Non-pigmented ciliary epithelial cell (primary cell): ENCODE results near the gene PTH2R.
"Not testable (repeated sequence)": the region's sequence is repeated elsewhere in the genome, so short reads cannot be mapped to it uniquely, and the experiment has no call there.

ENCODE experiments used
- DNase-seq: peaks from one replicate; pipeline ENCODE4 v3.0.0-alpha.2; 2010; ENCODE audit warnings: low read depth

The PTH2R gene

DNA sequence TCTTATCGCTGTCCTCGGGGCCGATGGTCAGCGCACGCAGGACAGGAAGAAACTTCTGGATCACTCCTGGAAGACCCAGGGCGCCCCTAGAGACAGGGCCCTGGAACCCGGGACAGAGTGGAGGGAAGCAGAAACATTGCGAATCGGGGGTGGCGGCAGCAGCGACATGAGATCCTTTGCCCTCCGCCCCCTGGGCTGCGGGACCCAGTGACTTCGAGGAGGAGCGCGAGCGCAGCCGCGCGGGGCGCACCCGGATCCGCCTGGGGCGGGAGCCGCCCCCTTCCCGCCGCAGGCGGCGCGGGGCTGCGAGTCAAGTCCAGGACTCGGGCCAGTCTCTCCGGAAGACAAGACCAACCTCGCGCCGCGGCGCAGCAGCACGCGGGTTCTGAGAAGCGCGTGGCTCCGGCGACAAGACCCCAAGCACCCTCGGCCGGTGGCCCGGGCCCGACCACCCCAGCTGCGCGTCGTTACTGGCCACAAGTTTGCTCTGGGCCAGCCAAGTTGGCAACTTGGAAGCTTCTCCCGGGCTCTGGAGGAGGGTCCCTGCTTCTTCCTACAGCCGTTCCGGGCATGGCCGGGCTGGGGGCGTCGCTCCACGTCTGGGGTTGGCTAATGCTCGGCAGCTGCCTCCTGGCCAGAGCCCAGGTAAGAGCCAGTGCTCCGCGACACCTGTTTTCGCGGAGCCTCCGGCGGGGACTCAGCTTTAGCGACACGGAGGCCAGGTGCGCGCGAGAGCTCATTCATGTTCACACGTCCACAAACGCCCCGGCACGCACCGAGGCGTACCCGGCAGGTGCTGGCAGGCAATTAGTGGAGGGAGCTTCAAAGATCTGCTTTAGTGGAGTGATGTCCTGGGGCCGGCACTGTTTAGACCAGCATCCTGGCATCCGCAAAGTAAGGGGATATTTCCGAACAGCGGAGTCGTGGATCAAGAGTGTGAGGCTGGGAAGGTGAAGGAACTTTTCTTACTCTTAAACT lies at the start of gene PTH2R:
PTH2R (plus strand) TSS at position 319 of the 978 bp plus-strand sequence; CDS start at position 571, 252 bp downstream.
- DNase-seq: no peak

DNA sequence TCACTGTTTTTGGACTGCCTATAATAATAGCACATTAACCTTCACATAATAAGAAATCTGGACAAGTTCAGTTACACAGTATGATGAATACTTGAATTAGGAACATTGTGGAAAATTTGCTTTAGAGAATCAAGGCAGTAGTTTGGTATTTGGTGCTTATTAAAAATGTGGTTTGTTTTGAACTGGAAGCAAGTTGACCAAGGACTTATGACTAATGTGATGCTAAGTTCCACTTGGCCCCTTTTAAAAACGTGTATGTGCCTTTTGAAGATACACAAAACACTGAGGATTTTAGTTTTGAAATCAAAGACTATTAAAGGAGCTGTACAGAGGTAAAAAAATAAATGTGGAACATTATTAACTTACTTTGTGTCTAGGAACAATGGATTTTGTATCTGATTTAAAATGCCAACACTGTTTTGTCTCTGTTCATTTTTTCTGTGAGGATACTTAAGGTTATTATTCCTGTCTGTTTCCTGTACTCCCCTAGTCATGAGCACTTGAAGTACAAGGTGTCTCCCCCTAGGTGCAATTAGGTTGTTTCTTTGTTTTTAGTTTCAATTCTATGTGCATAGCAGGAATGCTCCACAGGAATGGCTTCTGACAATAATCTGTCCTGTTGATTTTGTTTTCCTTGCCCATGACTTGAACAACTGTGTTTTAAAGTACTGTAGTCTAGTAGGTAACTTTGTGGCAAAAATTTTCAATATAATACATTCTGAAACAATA lies 49.6 kb upstream of the PTH2R start:
- no peak for DNase-seq

GRCh38 chr2:208358758-208359631 lies 47.6 kb upstream of the PTH2R start:
- DNase-seq: no peak

DNA sequence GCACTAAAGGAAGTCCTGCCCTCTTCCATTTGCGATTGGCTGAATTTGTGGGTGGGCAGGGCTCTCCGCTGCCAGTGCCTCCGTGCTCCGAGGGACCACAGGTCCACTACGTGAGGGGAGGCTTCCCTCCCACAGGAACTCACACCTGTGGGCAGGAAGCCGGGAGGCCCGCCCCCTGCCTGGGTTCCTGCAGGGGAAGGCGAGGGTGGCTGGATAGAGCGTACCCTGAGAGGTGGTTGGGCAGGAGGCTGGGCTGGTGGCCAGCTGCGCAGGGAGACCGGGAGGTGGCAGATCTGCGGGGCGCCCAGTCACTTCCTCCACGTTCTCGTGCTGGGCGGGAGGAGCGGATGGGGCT lies 47.0 kb upstream of the PTH2R start:
- DNase-seq: no peak

GRCh38 chr2:208360259-208361076 lies 46.1 kb upstream of the PTH2R start:
- DNase-seq: no peak

- DNase-seq: no peak
Measured at GRCh38 chr2:208361077-208361441, 45.5 kb upstream of the PTH2R start.

- DNase-seq: peak; percentile 48
Measured at GRCh38 chr2:208363485-208363884, 43.1 kb upstream of the PTH2R start.

DNA sequence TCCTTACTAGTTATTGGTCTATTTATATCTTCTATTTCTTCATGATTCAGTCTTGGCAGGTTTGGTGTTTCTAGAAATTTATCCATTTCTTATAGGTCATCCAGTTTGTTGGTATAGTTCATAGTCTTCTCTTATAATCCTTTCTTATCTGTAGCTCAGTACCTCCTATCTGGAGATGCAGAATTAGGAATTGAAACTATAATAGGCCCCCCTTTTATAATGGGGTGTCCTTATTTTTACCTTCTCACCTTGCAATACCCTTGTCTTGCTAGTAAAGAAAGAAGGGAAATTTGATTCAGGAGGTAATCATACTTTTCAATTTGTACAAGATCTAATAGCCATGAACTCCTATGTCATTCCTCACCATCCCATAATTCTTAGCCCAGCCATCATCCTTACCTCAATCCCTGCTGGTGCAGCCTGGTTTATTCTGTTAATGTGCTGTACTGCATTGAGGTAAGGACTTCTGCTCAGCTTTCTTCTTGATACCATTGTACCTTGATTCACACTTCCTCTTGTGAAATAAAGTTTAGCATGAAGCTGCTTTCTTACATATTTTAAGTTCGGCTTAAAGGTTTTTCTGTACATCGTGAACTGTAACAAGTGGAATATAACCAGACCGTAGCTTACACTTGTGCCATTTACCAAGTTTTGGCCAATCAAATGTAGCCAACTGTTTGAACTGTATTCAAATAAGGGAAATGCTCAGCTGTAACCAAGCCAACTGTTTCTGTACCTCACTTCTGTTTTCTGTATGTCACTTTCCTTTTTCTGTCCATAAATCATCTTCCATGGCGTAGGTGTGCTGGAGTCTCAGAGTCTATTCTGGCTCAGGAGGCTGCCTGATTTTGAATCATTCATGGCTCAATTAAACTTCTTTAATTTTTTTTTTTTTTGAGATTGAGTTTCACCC lies 40.1 kb upstream of the PTH2R start:
- no peak for DNase-seq

DNA sequence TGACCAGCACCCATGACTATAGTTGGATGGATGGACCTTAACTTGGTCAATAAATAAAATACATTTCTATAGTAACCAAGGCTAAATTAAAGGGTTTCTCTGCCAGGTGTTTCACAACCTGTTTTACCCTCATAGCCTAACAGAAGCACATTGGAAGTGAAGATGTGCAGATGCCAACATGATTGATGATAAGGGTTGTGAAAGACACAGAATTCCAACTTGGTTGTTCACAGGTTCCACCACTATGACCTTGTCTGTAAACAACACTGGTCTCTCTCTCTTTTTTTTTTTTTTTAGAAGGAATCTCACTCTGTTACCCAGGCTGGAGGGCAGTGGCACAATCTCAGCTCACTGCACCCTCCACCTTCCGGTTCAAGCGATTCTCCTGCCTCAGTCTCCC lies 37.5 kb upstream of the PTH2R start:
- DNase-seq: no peak

DNA sequence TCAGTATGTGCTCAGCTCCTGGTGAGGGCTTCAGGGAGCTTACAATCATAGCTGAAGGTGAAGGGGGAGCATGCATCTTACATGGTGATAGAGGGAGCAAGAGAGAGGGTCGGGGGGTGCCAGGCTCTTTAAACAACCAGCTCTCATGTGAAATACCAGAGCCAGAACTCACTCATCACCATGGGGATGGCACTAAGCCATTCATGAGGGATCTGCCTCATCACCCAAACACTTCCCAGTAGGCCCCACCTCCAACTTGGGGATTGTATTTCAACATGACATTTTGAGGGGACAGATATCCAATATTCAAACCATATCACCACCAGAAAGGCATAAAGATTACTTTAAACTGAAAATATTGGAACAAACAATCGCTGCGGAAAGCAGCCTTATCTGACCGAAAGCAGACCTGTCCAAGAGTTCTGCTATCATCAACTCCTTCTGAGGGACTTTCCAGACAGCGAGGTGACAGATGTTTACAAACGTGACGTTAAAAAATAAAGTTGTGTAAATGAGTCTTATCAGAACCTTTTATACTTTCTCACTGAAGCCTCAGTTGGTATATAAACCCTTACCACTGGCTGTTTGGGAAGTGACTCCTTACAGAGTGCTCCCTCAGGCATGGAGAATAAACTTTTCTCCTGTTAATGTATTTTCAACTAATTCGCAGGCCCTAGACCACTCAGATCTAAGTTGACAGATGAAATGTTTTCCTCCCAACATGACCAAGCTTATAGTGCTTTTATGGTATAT lies 35.5 kb upstream of the PTH2R start:
- no peak for DNase-seq

DNA sequence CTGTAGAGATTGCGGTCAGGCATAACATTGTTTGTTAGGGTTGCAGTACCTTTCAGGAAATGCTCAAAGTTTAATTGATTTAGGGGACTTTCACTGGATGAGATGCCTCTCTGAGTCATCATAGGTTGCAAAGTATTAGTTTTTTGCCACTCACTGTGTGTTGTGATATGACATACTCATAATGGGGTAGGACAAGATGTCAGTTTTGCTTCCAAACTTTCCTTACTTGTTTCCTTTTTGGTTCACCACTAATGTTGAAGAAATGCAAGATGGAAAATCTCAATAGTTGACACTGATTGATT lies 35.0 kb upstream of the PTH2R start:
- DNase-seq: no peak

DNA sequence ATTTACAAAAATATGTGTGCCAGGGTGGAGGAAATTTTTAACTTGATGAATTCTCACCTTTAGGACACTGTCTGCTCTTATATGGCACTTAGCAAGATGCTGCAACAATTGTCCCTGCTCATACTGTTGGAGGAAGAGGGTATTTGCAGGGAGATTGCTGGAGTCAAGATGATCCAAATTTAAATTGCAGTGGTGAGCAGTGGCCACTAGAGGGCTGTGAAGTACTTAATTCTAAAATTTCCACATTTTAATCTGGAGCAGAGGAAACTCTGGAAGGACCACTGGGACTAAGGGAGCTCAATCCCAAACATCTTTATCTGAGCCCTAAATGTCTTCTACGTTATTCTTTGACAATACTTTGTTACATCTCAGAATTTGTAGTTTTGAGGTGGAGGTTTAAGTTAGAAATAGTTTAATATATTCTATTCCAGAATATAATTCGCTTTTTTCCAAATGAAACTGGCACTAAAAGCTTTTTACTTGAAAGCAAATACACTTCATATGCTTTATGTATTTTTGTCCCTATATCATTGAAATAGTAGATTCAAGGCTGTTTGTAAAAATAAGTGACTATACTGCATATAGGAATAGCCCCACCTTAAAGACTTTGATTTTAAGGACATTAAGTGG lies 33.0 kb upstream of the PTH2R start:
- no peak for DNase-seq

DNA sequence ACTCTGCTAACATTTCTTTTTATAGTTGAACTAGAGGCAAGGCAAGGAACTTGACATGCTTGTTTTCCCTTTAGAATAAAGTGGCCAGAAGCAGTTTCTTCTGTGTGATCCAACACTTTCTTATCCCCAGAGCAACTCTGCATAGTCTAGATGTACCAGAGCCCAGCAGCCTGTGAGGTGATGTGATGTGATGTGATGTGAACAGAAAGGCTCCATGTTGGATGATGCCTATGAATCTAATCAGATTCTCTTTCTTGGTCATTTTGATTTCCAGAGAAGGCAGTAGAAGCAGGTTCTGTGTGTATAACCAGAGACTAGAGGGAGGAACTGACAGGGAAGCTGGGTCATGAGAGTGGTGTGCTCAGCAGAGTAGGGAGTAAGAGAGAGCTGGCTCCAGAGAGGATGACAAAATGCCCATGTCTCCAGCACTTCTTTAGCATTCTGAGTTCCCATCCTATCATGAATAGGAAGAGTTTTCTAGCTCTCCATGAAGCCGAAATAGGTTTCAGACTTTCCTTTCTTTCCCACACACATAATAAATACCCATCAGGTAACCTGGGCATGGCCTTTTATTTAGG lies 31.0 kb upstream of the PTH2R start:
- no peak for DNase-seq

- DNase-seq: not testable (repeated sequence)
Measured at GRCh38 chr2:208377344-208377860, 29.2 kb upstream of the PTH2R start.

DNA sequence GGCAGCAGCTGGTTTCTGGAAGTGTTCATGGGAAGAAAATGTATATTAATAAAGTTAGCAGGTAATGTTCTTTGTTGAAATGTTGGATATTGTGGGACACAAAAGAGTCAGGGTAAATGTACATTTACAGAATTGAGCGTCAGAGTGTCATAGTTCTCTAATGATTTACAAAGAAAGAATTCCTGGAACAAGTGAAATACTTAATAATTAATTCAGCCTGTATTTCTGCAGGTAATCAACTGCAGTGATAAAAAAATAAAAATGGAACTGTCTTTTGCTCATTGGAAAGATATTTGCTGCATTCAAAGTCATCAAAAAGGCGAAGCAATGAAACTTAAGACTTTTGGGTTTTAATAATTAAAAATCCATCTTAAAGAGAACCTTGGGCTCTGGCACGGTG lies 27.4 kb upstream of the PTH2R start:
- DNase-seq: no peak

- DNase-seq: no peak
Measured at GRCh38 chr2:208384637-208385036, 22.0 kb upstream of the PTH2R start.

DNA sequence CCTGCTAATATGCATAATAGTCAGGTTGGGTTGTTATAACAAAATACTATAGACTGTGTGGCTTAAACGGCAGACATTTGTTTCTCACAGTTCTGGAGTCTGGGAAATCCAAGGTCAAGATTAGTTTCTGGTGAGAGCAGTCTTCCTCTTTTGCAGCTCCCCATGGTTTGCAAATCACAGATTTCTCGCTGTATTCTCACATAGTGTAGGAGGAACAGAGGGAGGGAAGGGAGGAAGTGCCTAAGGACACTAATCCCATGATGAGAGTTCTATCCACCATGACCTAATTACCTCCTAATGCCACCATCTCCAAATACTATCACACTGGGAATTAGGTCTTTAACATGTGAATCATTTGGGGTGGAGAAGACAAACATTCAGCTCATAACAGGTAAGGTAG lies 20.1 kb upstream of the PTH2R start:
- DNase-seq: no peak

GRCh38 chr2:208389940-208390339 lies 16.7 kb upstream of the PTH2R start:
- no peak for DNase-seq

DNA sequence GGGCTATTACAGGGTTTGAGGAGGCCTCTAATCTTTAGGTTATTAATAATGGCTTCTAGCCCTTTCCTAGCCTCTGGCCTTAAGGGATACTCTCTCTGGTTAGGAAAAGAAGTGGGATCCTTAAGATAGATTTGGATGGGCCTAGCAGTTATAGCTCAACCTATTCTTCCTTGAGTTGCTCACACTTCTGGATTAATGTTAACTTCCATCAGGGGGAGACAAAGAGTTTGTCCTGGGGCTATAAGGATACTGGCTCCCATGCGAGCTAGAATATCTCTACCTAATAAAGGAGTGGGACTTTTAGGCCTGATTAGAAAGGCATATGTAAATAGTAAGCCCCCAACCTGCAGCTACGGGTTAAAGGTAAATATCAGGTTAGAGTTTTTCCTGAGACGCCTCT lies 14.3 kb upstream of the PTH2R start:
- no peak for DNase-seq
